ENCODE data around the gene HGFAC.

DNA sequence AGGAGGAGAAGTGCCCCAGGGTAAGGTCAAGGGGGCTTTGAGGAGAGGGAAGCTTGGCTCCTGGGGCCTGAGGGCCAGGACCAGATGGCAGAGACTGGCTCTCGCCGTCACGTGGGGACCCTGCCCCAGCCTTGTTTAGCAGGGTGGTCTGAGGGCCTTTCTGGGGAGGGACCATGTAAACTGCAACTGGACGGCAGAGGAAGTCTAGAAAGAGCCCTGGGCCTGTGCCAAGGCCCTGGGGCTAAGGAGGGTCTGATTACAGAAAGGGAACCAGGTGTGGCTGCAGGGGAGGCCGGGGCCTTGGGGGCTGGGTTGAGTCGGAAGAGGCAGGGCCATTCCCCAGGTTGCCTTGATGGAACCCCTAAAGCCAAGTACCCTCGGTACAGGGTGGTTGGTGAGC lies 1.8 kb upstream of the HGFAC start:
- TF ChIP-seq, protein P1, sequence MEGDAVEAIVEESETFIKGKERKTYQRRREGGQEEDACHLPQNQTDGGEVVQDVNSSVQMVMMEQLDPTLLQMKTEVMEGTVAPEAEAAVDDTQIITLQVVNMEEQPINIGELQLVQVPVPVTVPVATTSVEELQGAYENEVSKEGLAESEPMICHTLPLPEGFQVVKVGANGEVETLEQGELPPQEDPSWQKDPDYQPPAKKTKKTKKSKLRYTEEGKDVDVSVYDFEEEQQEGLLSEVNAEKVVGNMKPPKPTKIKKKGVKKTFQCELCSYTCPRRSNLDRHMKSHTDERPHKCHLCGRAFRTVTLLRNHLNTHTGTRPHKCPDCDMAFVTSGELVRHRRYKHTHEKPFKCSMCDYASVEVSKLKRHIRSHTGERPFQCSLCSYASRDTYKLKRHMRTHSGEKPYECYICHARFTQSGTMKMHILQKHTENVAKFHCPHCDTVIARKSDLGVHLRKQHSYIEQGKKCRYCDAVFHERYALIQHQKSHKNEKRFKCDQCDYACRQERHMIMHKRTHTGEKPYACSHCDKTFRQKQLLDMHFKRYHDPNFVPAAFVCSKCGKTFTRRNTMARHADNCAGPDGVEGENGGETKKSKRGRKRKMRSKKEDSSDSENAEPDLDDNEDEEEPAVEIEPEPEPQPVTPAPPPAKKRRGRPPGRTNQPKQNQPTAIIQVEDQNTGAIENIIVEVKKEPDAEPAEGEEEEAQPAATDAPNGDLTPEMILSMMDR (conservative IDR thresholded peaks at IDR 0.05; ENCODE audit: low read depth, low read length) = no peak
- TF ChIP-seq EZH2 (IDR thresholded peaks at IDR 0.05; ENCODE audit: low read length, unreplicated experiment) (no peak), EZH2phosphoT487 (IDR thresholded peaks at IDR 0.05; ENCODE audit: borderline replicate concordance, low read length) (no peak)
